Suprapubic skin (tissue), 4 donors: ENCODE measurements around the gene ALDH1A1. TPM values are rescaled to one million over a fixed set of nuclear protein-coding genes. Genes with fewer than 3 reads are reported as not detected.

Experiments used
- DNase-seq, 2 donors: peaks; one replicate each; pipeline ENCODE4 v3.0.0-alpha.2; 2019; ENCODE audit warnings: low spot score in 2 of 2
- H3K27ac ChIP-seq: fragments of 200-600 bp; sonication (generic); one replicate; pipeline ENCODE4 v1.5.1; 2019
- H3K27me3 ChIP-seq: fragments of 200-600 bp; sonication (generic); one replicate; pipeline ENCODE4 v1.5.1; 2019
- H3K36me3 ChIP-seq: fragments of 200-600 bp; sonication (generic); one replicate; pipeline ENCODE4 v1.5.1; 2019
- H3K4me1 ChIP-seq: fragments of 200-600 bp; sonication (generic); one replicate; pipeline ENCODE4 v1.5.1; 2019
- H3K4me3 ChIP-seq: fragments of 200-600 bp; sonication (generic); one replicate; pipeline ENCODE4 v1.5.1; 2019; ENCODE audit warnings: mild to moderate bottlenecking
- H3K9me3 ChIP-seq: fragments of 200-600 bp; sonication (generic); one replicate; pipeline ENCODE4 v1.5.1; 2019
- CTCF ChIP-seq, 2 donors: fragments of 200-600 bp in 1 of 2; fragments of 450-650 bp in 1 of 2; sonication (generic) in 1 of 2; IDR thresholded peaks; one replicate each; pipeline ENCODE4 v1.5.1; 2016 to 2019; ENCODE audit warnings: antibody characterized with exemption in 2 of 2, mild to moderate bottlenecking in 1 of 2, moderate library complexity in 1 of 2
- EP300 ChIP-seq: sonication (generic); formaldehyde crosslinking; IDR thresholded peaks from one replicate; pipeline ENCODE4 v1.6.1; 2017; ENCODE audit warnings: antibody characterized with exemption
- POLR2A ChIP-seq, 2 donors: fragments of 450-650 bp; IDR thresholded peaks; one replicate each; pipeline ENCODE4 v1.6.1; 2017; ENCODE audit warnings: antibody characterized with exemption in 2 of 2, mild to moderate bottlenecking in 2 of 2, moderate library complexity in 2 of 2
- POLR2AphosphoS5 ChIP-seq, 3 donors: sonication (generic); formaldehyde crosslinking; IDR thresholded peaks; one replicate each; pipeline ENCODE4 v1.6.1; 2017; ENCODE audit warnings: antibody characterized with exemption in 3 of 3
- WGBS: methylation state at CpG from one replicate; pipeline ENCODE4 v1.1.5; 2018; 5-methylcytosine and 5-hydroxymethylcytosine counted together
- total RNA-seq, 4 donors: library from RNA; depleted of rRNA; stranded (reverse); fragments of >200 nt; gene quantifications; one replicate each; pipeline ENCODE4 v1.1.0, GENCODE V29; 2016

Gene ALDH1A1
- total RNA-seq, 4 donors from 2014 or later: 7.7 to 19.2 (median 11.2) TPM

- TF ChIP-seq POLR2AphosphoS5 (IDR thresholded peaks at IDR 0.05): no peak
- no peak for DNase-seq
- 70% methylated on average over 2 of the region's 2 CpGs for WGBS
- Histone ChIP-seq H3K27me3 (no peaks in the 10 kb centered on the region), H3K4me3 (no peak overlapping the region), H3K27ac (no peak overlapping the region), H3K36me3 (no peaks in the 10 kb centered on the region), H3K9me3 (no peaks in the 10 kb centered on the region), H3K4me1 (no peaks in the 10 kb centered on the region)
Measured at GRCh38 chr9:72996114-72996513, 43.3 kb upstream of the ALDH1A1 start.

GRCh38 chr9:72995131-72996024 lies 42.5 kb upstream of the ALDH1A1 start:
- no peaks in the 10 kb centered on the region for H3K9me3 ChIP-seq
- WGBS: 76% methylated on average over 5 of the region's 5 CpGs
- DNase-seq: no peak
- H3K4me3 ChIP-seq: no peak overlapping the region
- H3K36me3 ChIP-seq: no peaks in the 10 kb centered on the region
- H3K27ac ChIP-seq: no peak overlapping the region
- H3K27me3 ChIP-seq: no peaks in the 10 kb centered on the region
- TF ChIP-seq CTCF (IDR thresholded peaks at IDR 0.05) (no peak), POLR2A (IDR thresholded peaks at IDR 0.05) (no peak), EP300 (no peak), POLR2AphosphoS5 (IDR thresholded peaks at IDR 0.05) (no peak)
- no peaks in the 10 kb centered on the region for H3K4me1 ChIP-seq

- Histone ChIP-seq H3K27ac (no peak overlapping the region), H3K9me3 (no peaks in the 10 kb centered on the region), H3K27me3 (no peaks in the 10 kb centered on the region), H3K36me3 (no peaks in the 10 kb centered on the region), H3K4me1 (peaks cover 9% of the 10 kb centered on the region), H3K4me3 (no peak overlapping the region)
- 97% methylated on average over 2 of the region's 2 CpGs for WGBS
- DNase-seq: no peak
- TF ChIP-seq POLR2AphosphoS5 (IDR thresholded peaks at IDR 0.05): no peak
- TF ChIP-seq EP300: no peak
- no peak for TF ChIP-seq POLR2A (IDR thresholded peaks at IDR 0.05)
Measured at GRCh38 chr9:72991772-72992171, 38.9 kb upstream of the ALDH1A1 start.

GRCh38 chr9:72990397-72991182 lies 37.7 kb upstream of the ALDH1A1 start:
- DNase-seq: no peak
- 71% methylated on average over 1 of the region's 1 CpG for whole genome bisulfite sequencing
- H3K36me3 ChIP-seq: no peaks in the 10 kb centered on the region
- no peaks in the 10 kb centered on the region for H3K9me3 ChIP-seq
- H3K27ac ChIP-seq: no peak overlapping the region
- TF ChIP-seq EP300 (no peak), POLR2AphosphoS5 (IDR thresholded peaks at IDR 0.05) (no peak), POLR2A (IDR thresholded peaks at IDR 0.05) (no peak), CTCF (IDR thresholded peaks at IDR 0.05) (no peak)
- no peaks in the 10 kb centered on the region for H3K27me3 ChIP-seq
- H3K4me1 ChIP-seq: peaks cover 9% of the 10 kb centered on the region
- no peak overlapping the region for H3K4me3 ChIP-seq

GRCh38 chr9:72986522-72987116 lies 33.8 kb upstream of the ALDH1A1 start:
- Histone ChIP-seq H3K9me3 (no peaks in the 10 kb centered on the region), H3K27ac (no peak overlapping the region), H3K4me3 (no peak overlapping the region), H3K27me3 (no peaks in the 10 kb centered on the region), H3K36me3 (no peaks in the 10 kb centered on the region), H3K4me1 (peaks cover 19% of the 10 kb centered on the region)
- no peak for DNase-seq
- WGBS: 92% methylated on average over 6 of the region's 6 CpGs
- no peak for TF ChIP-seq CTCF (IDR thresholded peaks at IDR 0.05)
- no peak for TF ChIP-seq EP300
- TF ChIP-seq POLR2A (IDR thresholded peaks at IDR 0.05): no peak
- no peak for TF ChIP-seq POLR2AphosphoS5 (IDR thresholded peaks at IDR 0.05)

- TF ChIP-seq EP300 (no peak), POLR2AphosphoS5 (IDR thresholded peaks at IDR 0.05) (no peak)
- 68% methylated on average over 3 of the region's 3 CpGs for WGBS
- H3K9me3 ChIP-seq: no peaks in the 10 kb centered on the region
- H3K4me1 ChIP-seq: peaks cover 19% of the 10 kb centered on the region
- no peaks in the 10 kb centered on the region for H3K27me3 ChIP-seq
- no peak overlapping the region for H3K27ac ChIP-seq
- no peaks in the 10 kb centered on the region for H3K36me3 ChIP-seq
- DNase-seq: no peak
- H3K4me3 ChIP-seq: no peak overlapping the region
Measured at GRCh38 chr9:72985746-72986145, 32.9 kb upstream of the ALDH1A1 start.
